Fibroblast of mammary gland (primary cell): ENCODE data around the gene ARHGEF17.

Source experiments
- DNase-seq: peaks from one replicate; pipeline ENCODE4 v3.0.0-alpha.2; 2010; ENCODE audit warnings: low read depth
- H3K4me3 ChIP-seq: 2 replicates; pipeline ENCODE4 v1.5.1; 2011; ENCODE audit warnings: low read depth, mild to moderate bottlenecking, low read length, moderate library complexity; ENCODE audit not compliant: control insufficient read depth
- CTCF ChIP-seq: conservative IDR thresholded peaks from 2 replicates; pipeline ENCODE4 v1.5.1; 2011; ENCODE audit warnings: low read depth, low read length, inconsistent platforms; ENCODE audit not compliant: control insufficient read depth, insufficient read depth

ARHGEF17 gene

GRCh38 chr11:73355109-73355508, 47.0 kb downstream of the ARHGEF17 start:
- DNase-seq = no peak
- no peak for TF ChIP-seq CTCF
- no peak overlapping the region for H3K4me3 ChIP-seq

GRCh38 chr11:73356979-73357860, 49.1 kb downstream of the ARHGEF17 start:
- no peak overlapping the region for H3K4me3 ChIP-seq
- no peak for DNase-seq
- TF ChIP-seq CTCF = no peak

GRCh38 chr11:73358071-73358470, 50.0 kb downstream of the ARHGEF17 start:
- no peak for TF ChIP-seq CTCF
- no peak overlapping the region for H3K4me3 ChIP-seq
- DNase-seq = no peak

GRCh38 chr11:73359341-73359740, 51.3 kb downstream of the ARHGEF17 start:
- H3K4me3 ChIP-seq = no peak overlapping the region
- peak; percentile 84 for DNase-seq
- no peak for TF ChIP-seq CTCF

GRCh38 chr11:73359930-73360742, 52.1 kb downstream of the ARHGEF17 start:
- peak; percentile 34 for TF ChIP-seq CTCF
- no peak overlapping the region for H3K4me3 ChIP-seq
- DNase-seq = peak; percentile 54

GRCh38 chr11:73360743-73361369, 52.8 kb downstream of the ARHGEF17 start:
- H3K4me3 ChIP-seq = no peak overlapping the region
- DNase-seq = no peak
- TF ChIP-seq CTCF = no peak
